Neuronal stem cell (in vitro differentiated cells): ENCODE results near the gene NMU.
"Not testable (repeated sequence)": the region's sequence is repeated elsewhere in the genome, so short reads cannot be mapped to it uniquely, and the experiment has no call there.

Source experiments
- DNase-seq: peaks from one replicate; pipeline ENCODE4 v3.0.0-alpha.2; 2013; ENCODE audit warnings: low spot score
- H2AFZ ChIP-seq: one replicate; pipeline ENCODE4 v1.6.1; 2013; ENCODE audit warnings: mild to moderate bottlenecking, low read length, inconsistent platforms
- H2AK5ac ChIP-seq: 2 replicates; pipeline ENCODE4 v1.6.1; 2013; ENCODE audit warnings: low read depth, mild to moderate bottlenecking, inconsistent platforms, low read length, moderate library complexity, mixed read lengths
- H2BK120ac ChIP-seq: 2 replicates; pipeline ENCODE4 v1.6.1; 2013; ENCODE audit warnings: low read depth, mild to moderate bottlenecking, inconsistent platforms, low read length, moderate library complexity, mixed read lengths
- H2BK12ac ChIP-seq: one replicate; pipeline ENCODE4 v1.6.1; 2013; ENCODE audit warnings: low read length, inconsistent platforms
- H2BK15ac ChIP-seq: 2 replicates; pipeline ENCODE4 v1.6.1; 2013; ENCODE audit warnings: mild to moderate bottlenecking, low read length, inconsistent platforms, mixed read lengths
- H2BK5ac ChIP-seq: one replicate; pipeline ENCODE4 v1.6.1; 2013; ENCODE audit warnings: inconsistent platforms, mild to moderate bottlenecking, low read length, moderate library complexity
- H3K14ac ChIP-seq: one replicate; pipeline ENCODE4 v1.6.1; 2013; ENCODE audit warnings: low read length, inconsistent platforms
- H3K18ac ChIP-seq: 2 replicates; pipeline ENCODE4 v1.6.1; 2013; ENCODE audit warnings: low read length, inconsistent platforms
- H3K23ac ChIP-seq: 2 replicates; pipeline ENCODE4 v1.6.1; 2013; ENCODE audit warnings: low read depth, mild to moderate bottlenecking, mixed read lengths, low read length, inconsistent platforms; ENCODE audit not compliant: poor library complexity
- H3K27ac ChIP-seq: replicated peaks from 3 replicates; pipeline ENCODE4 v1.5.1; 2013; ENCODE audit warnings: low read length, inconsistent platforms
- H3K27me3 ChIP-seq, 3 experiments: 2 replicates each; pipeline ENCODE4 v1.6.1; 2013; ENCODE audit warnings: low read length in 3 of 3, mild to moderate bottlenecking in 2 of 3, inconsistent platforms in 1 of 3, low read depth in 1 of 3, mixed read lengths in 1 of 3, moderate library complexity in 1 of 3; ENCODE audit not compliant: control insufficient read depth in 3 of 3, insufficient read depth in 3 of 3
- H3K36me3 ChIP-seq, 2 donors: replicated peaks in 1 of 2; 2 replicates each; pipeline ENCODE4 v1.6.1; 2013; ENCODE audit warnings: low read length in 2 of 2; ENCODE audit not compliant: control insufficient read depth in 2 of 2, insufficient read depth in 2 of 2
- H3K4ac ChIP-seq: 2 replicates; pipeline ENCODE4 v1.6.1; 2013; ENCODE audit warnings: inconsistent platforms, mild to moderate bottlenecking, low read length, moderate library complexity
- H3K4me1 ChIP-seq, 2 donors: 1 replicate in 1 of 2; 2 replicates in 1 of 2; pipeline ENCODE4 v1.6.1; 2013; ENCODE audit warnings: low read length in 2 of 2, low read depth in 1 of 2; ENCODE audit not compliant: control insufficient read depth in 2 of 2, insufficient read depth in 1 of 2
- H3K4me2 ChIP-seq: one replicate; pipeline ENCODE4 v1.6.1; 2013; ENCODE audit warnings: mild to moderate bottlenecking, low read length, inconsistent platforms; ENCODE audit not compliant: insufficient read depth, poor library complexity, severe bottlenecking
- H3K4me3 ChIP-seq, 2 donors: 2 replicates each; pipeline ENCODE4 v1.5.1; 2013; ENCODE audit warnings: low read length in 2 of 2, mild to moderate bottlenecking in 2 of 2, inconsistent platforms in 1 of 2, moderate library complexity in 1 of 2
- H3K79me1 ChIP-seq: one replicate; pipeline ENCODE4 v1.6.1; 2013; ENCODE audit warnings: low read depth, mild to moderate bottlenecking, inconsistent platforms, low read length, moderate library complexity
- H3K9ac ChIP-seq: one replicate; pipeline ENCODE4 v1.6.1; 2013; ENCODE audit warnings: mild to moderate bottlenecking, low read depth, low read length, inconsistent platforms; ENCODE audit not compliant: poor library complexity
- H3K9me3 ChIP-seq, 2 donors: replicated peaks in 1 of 2; 2 replicates each; pipeline versions ENCODE3 to v1.6.1; 2013; ENCODE audit warnings: low read length in 2 of 2, mild to moderate bottlenecking in 2 of 2, inconsistent platforms in 1 of 2, low read depth in 1 of 2, mixed read lengths in 1 of 2, moderate library complexity in 1 of 2; ENCODE audit not compliant: control insufficient read depth in 2 of 2, insufficient read depth in 1 of 2
- H4K8ac ChIP-seq: one replicate; pipeline ENCODE4 v1.6.1; 2013; ENCODE audit warnings: low read depth, mild to moderate bottlenecking, inconsistent platforms, low read length, moderate library complexity
- H4K91ac ChIP-seq: one replicate; pipeline ENCODE4 v1.6.1; 2013; ENCODE audit warnings: low read length, low read depth, mild to moderate bottlenecking, inconsistent platforms; ENCODE audit not compliant: poor library complexity
- WGBS, 2 donors: extraction: QIAGEN DNeasy Blood & Tissue Kit; methylation state at CpG; one replicate each; pipeline ENCODE4 v1.1.7; 2013; ENCODE audit warnings: missing lambda C conversion rate in 2 of 2, mixed read lengths in 1 of 2; ENCODE audit not compliant: insufficient read length in 2 of 2, insufficient replicate concordance in 1 of 2; ENCODE audit errors: extremely low coverage in 2 of 2; 5-methylcytosine and 5-hydroxymethylcytosine counted together

The NMU gene

GRCh38 chr4:55560096-55560495, 76.0 kb downstream of the NMU start:
- H3K14ac ChIP-seq: no peak overlapping the region
- H2AFZ ChIP-seq: no peak overlapping the region
- H3K4ac ChIP-seq: no peak overlapping the region
- H3K18ac ChIP-seq: no peak overlapping the region
- no peak overlapping the region for H4K91ac ChIP-seq
- H3K4me3 ChIP-seq: no peak overlapping the region
- H3K4me1 ChIP-seq: no peaks in the 10 kb centered on the region
- no peak overlapping the region for H2BK5ac ChIP-seq
- no peak overlapping the region for H2BK120ac ChIP-seq
- no peaks in the 10 kb centered on the region for H3K9me3 ChIP-seq
- no peaks in the 10 kb centered on the region for H3K79me1 ChIP-seq
- H2AK5ac ChIP-seq: no peak overlapping the region
- no peak overlapping the region for H3K9ac ChIP-seq
- no peak overlapping the region for H3K23ac ChIP-seq
- H3K36me3 ChIP-seq: no peaks in the 10 kb centered on the region
- DNase-seq: no peak
- no peaks in the 10 kb centered on the region for H3K27me3 ChIP-seq
- no peak overlapping the region for H2BK12ac ChIP-seq
- H2BK15ac ChIP-seq: no peak overlapping the region
- no CpG with 5 or more reads among the region's 3 CpGs for WGBS, 2 donors
- H3K27ac ChIP-seq: no peak overlapping the region
- H4K8ac ChIP-seq: no peak overlapping the region
- H3K4me2 ChIP-seq: no peak overlapping the region

- Histone ChIP-seq H4K91ac (no peak overlapping the region), H3K9me3 (no peaks in the 10 kb centered on the region), H2AK5ac (no peak overlapping the region), H2BK12ac (no peak overlapping the region), H3K14ac (no peak overlapping the region), H3K27ac (no peak overlapping the region), H3K18ac (no peak overlapping the region), H2BK120ac (no peak overlapping the region), H3K4me3 (no peak overlapping the region), H3K9ac (no peak overlapping the region), H2BK15ac (no peak overlapping the region), H4K8ac (no peak overlapping the region), H3K36me3 (no peaks in the 10 kb centered on the region), H3K27me3 (no peaks in the 10 kb centered on the region), H2AFZ (no peak overlapping the region), H3K4me2 (no peak overlapping the region), H3K79me1 (no peaks in the 10 kb centered on the region), H2BK5ac (no peak overlapping the region), H3K4me1 (peaks cover 0 to 4% of the 10 kb centered on the region in 2 donors), H3K4ac (no peak overlapping the region), H3K23ac (no peak overlapping the region)
- DNase-seq: no peak
- WGBS, 2 donors: no CpG with 5 or more reads among the region's 2 CpGs
These were observed 81.6 kb downstream of the NMU start for GRCh38 chr4:55554453-55555030.

- no peak overlapping the region for H4K8ac ChIP-seq
- no peak overlapping the region for H3K4ac ChIP-seq
- H3K36me3 ChIP-seq: no peaks in the 10 kb centered on the region
- H3K9ac ChIP-seq: no peak overlapping the region
- peaks cover 0 to 4% of the 10 kb centered on the region in 2 donors for H3K4me1 ChIP-seq
- H3K9me3 ChIP-seq: no peaks in the 10 kb centered on the region
- H2AK5ac ChIP-seq: no peak overlapping the region
- H2AFZ ChIP-seq: no peak overlapping the region
- H3K14ac ChIP-seq: no peak overlapping the region
- no peak overlapping the region for H3K23ac ChIP-seq
- no peak overlapping the region for H3K27ac ChIP-seq
- H2BK12ac ChIP-seq: no peak overlapping the region
- no peak overlapping the region for H2BK120ac ChIP-seq
- no CpG with 5 or more reads among the region's 10 CpGs for WGBS, 2 donors
- H3K18ac ChIP-seq: peak overlapping the region; percentile 59
- no peak overlapping the region for H2BK15ac ChIP-seq
- no peak overlapping the region for H3K4me3 ChIP-seq
- no peaks in the 10 kb centered on the region for H3K27me3 ChIP-seq
- no peak overlapping the region for H3K4me2 ChIP-seq
- no peak overlapping the region for H4K91ac ChIP-seq
- no peak for DNase-seq
- H2BK5ac ChIP-seq: no peak overlapping the region
- H3K79me1 ChIP-seq: no peaks in the 10 kb centered on the region
These were observed 82.5 kb downstream of the NMU start for GRCh38 chr4:55553441-55554201.

GRCh38 chr4:55551964-55552363, 84.1 kb downstream of the NMU start:
- not testable (repeated sequence) for H3K4ac ChIP-seq, H4K8ac ChIP-seq, H2BK12ac ChIP-seq, H2AK5ac ChIP-seq, H3K4me3 ChIP-seq, H3K27ac ChIP-seq, H4K91ac ChIP-seq, H2BK15ac ChIP-seq, H3K23ac ChIP-seq, DNase-seq, H3K79me1 ChIP-seq, H3K4me1 ChIP-seq, H2BK5ac ChIP-seq, H3K4me2 ChIP-seq, H3K27me3 ChIP-seq, H3K9me3 ChIP-seq, H3K18ac ChIP-seq, H3K36me3 ChIP-seq, H2AFZ ChIP-seq, H3K14ac ChIP-seq, H3K9ac ChIP-seq, H2BK120ac ChIP-seq
- no CpG with 5 or more reads among the region's 6 CpGs for WGBS, 2 donors
